HG03571 (cell line): ENCODE data around the gene ANKRD61.
A peak's percentile ranks its signal among the peaks of the same experiment; 100 is the strongest.
"Not testable (repeated sequence)": the region's sequence is repeated elsewhere in the genome, so short reads cannot be mapped to it uniquely, and the experiment has no call there.

Experiments
- ATAC-seq: cut with Tn5 transposase; IDR thresholded peaks from one replicate; pipeline ENCODE4 v1.9.1; 2021; ENCODE audit not compliant: unreplicated experiment

ANKRD61 gene

GRCh38 chr7:6030988-6031387 is at the start of gene ANKRD61:
Gene ANKRD61, plus strand, starts transcription at chr7:6031376. Its CDS starts 0 bp downstream, at chr7:6031376.
- no peak for ATAC-seq

- not testable (repeated sequence) for ATAC-seq
Measured at GRCh38 chr7:5987061-5987460, 44.1 kb upstream of the ANKRD61 start.

- ATAC-seq, result no peak
Measured at GRCh38 chr7:5997210-5997808, 33.9 kb upstream of the ANKRD61 start.

- no peak for ATAC-seq
Measured at GRCh38 chr7:6007386-6007785, 23.8 kb upstream of the ANKRD61 start.

- not testable (repeated sequence) for ATAC-seq
Measured at GRCh38 chr7:6007835-6008590, 23.2 kb upstream of the ANKRD61 start.

- peak; percentile 96 for ATAC-seq
Measured at GRCh38 chr7:6008668-6009611, 22.2 kb upstream of the ANKRD61 start, which contains the start of the genes AIMP2 and PMS2. Gene AIMP2, plus strand, starts transcription at chr7:6009272. Its CDS starts 92 bp downstream, at chr7:6009364. Gene PMS2, minus strand, starts transcription at chr7:6009049. Its CDS starts 30 bp downstream, at chr7:6009019.

GRCh38 chr7:6010370-6010769 is 20.8 kb upstream of the ANKRD61 start:
- not testable (repeated sequence) for ATAC-seq

GRCh38 chr7:6011541-6011940 is 19.6 kb upstream of the ANKRD61 start:
- ATAC-seq, result no peak

- no peak for ATAC-seq
Measured at GRCh38 chr7:6012355-6013104, 18.6 kb upstream of the ANKRD61 start.

- no peak for ATAC-seq
Measured at GRCh38 chr7:6015917-6016652, 15.1 kb upstream of the ANKRD61 start.

- ATAC-seq, result no peak
Measured at GRCh38 chr7:6016653-6016966, 14.6 kb upstream of the ANKRD61 start.

- no peak for ATAC-seq
Measured at GRCh38 chr7:6020371-6021286, 10.5 kb upstream of the ANKRD61 start.

- no peak for ATAC-seq
Measured at GRCh38 chr7:6022707-6023106, 8.5 kb upstream of the ANKRD61 start.

GRCh38 chr7:6023974-6024435 is 7.2 kb upstream of the ANKRD61 start:
- no peak for ATAC-seq

- ATAC-seq, result peak; percentile 87
Measured at GRCh38 chr7:6026011-6026819, 5.0 kb upstream of the ANKRD61 start.

- no peak for ATAC-seq
Measured at GRCh38 chr7:6026820-6027311, 4.3 kb upstream of the ANKRD61 start.

GRCh38 chr7:6027806-6028365 is 3.3 kb upstream of the ANKRD61 start:
- no peak for ATAC-seq

GRCh38 chr7:6028563-6028962 is 2.6 kb upstream of the ANKRD61 start:
- ATAC-seq, result no peak
